Osteoblast (primary cell): ENCODE data around the gene BAD. TPM values are rescaled to one million over a fixed set of nuclear protein-coding genes. Genes with fewer than 3 reads are reported as not detected.

Experiments
- DNase-seq: peaks from one replicate; pipeline ENCODE4 v3.0.0; 2011; ENCODE audit warnings: low spot score, mixed read lengths; ENCODE audit not compliant: insufficient read length; ENCODE audit errors: missing footprints
- H2AFZ ChIP-seq: 2 replicates; pipeline ENCODE4 v1.6.0; 2011; ENCODE audit warnings: mild to moderate bottlenecking, low read length
- H3K27ac ChIP-seq: 2 replicates; pipeline ENCODE4 v1.5.1; 2011; ENCODE audit warnings: mild to moderate bottlenecking, low read depth, low read length, moderate library complexity
- H3K27me3 ChIP-seq: 2 replicates; pipeline ENCODE4 v1.6.0; 2012; ENCODE audit warnings: mild to moderate bottlenecking, control low read depth, inconsistent platforms, low read length, moderate library complexity; ENCODE audit not compliant: insufficient read depth
- H3K36me3 ChIP-seq: 2 replicates; pipeline ENCODE4 v1.5.1; 2011; ENCODE audit warnings: mild to moderate bottlenecking, low read length, control low read depth, moderate library complexity; ENCODE audit not compliant: insufficient read depth
- H3K4me1 ChIP-seq: 2 replicates; pipeline ENCODE4 v1.5.1; 2011; ENCODE audit warnings: mild to moderate bottlenecking, low read length, control low read depth, moderate library complexity; ENCODE audit not compliant: insufficient read depth
- H3K4me2 ChIP-seq: 2 replicates; pipeline ENCODE4 v1.6.0; 2011; ENCODE audit warnings: mild to moderate bottlenecking, low read length; ENCODE audit not compliant: insufficient read depth
- H3K4me3 ChIP-seq: fragments of 200-600 bp; sonication (generic); 3 replicates; pipeline ENCODE4 v1.5.1; 2012; ENCODE audit warnings: mild to moderate bottlenecking, low read length, inconsistent platforms; ENCODE audit not compliant: insufficient read depth
- H3K79me2 ChIP-seq: 2 replicates; pipeline ENCODE4 v1.6.0; 2012; ENCODE audit warnings: mild to moderate bottlenecking, low read length, control low read depth, inconsistent platforms; ENCODE audit not compliant: insufficient read depth
- H3K9me3 ChIP-seq: 2 replicates; pipeline ENCODE4 v1.5.1; 2011; ENCODE audit warnings: low read depth, low read length, control low read depth
- H4K20me1 ChIP-seq: 2 replicates; pipeline ENCODE4 v1.6.0; 2012; ENCODE audit warnings: mild to moderate bottlenecking, low read length, control low read depth; ENCODE audit not compliant: insufficient read depth
- CTCF ChIP-seq: IDR thresholded peaks from 2 replicates; pipeline ENCODE4 v1.5.1; 2011; ENCODE audit warnings: mild to moderate bottlenecking, low read depth, low read length, moderate library complexity; ENCODE audit errors: extremely low read depth
- total RNA-seq: library from RNA; depleted of rRNA; stranded (reverse); fragments of >200 nt; gene quantifications from 2 replicates; pipeline ENCODE4 v1.2.3, GENCODE V29; 2012

Gene BAD
- total RNA-seq, 1 donor, result 70.9 TPM

- H3K79me2 ChIP-seq, result peaks cover 30% of the 10 kb centered on the region
- H4K20me1 ChIP-seq, result no peaks in the 10 kb centered on the region
- H3K9me3 ChIP-seq, result no peaks in the 10 kb centered on the region
- no peak overlapping the region for H2AFZ ChIP-seq
- H3K4me2 ChIP-seq, result no peak overlapping the region
- no peak for TF ChIP-seq CTCF
- no peak overlapping the region for H3K27ac ChIP-seq
- H3K27me3 ChIP-seq, result no peaks in the 10 kb centered on the region
- DNase-seq, result peak; percentile 82
- peaks cover 3% of the 10 kb centered on the region for H3K4me1 ChIP-seq
- no peak overlapping the region for H3K4me3 ChIP-seq
- H3K36me3 ChIP-seq, result peaks cover 30% of the 10 kb centered on the region
Observed at GRCh38 chr11:64256300-64256699, 28.2 kb downstream of the BAD start.

DNA sequence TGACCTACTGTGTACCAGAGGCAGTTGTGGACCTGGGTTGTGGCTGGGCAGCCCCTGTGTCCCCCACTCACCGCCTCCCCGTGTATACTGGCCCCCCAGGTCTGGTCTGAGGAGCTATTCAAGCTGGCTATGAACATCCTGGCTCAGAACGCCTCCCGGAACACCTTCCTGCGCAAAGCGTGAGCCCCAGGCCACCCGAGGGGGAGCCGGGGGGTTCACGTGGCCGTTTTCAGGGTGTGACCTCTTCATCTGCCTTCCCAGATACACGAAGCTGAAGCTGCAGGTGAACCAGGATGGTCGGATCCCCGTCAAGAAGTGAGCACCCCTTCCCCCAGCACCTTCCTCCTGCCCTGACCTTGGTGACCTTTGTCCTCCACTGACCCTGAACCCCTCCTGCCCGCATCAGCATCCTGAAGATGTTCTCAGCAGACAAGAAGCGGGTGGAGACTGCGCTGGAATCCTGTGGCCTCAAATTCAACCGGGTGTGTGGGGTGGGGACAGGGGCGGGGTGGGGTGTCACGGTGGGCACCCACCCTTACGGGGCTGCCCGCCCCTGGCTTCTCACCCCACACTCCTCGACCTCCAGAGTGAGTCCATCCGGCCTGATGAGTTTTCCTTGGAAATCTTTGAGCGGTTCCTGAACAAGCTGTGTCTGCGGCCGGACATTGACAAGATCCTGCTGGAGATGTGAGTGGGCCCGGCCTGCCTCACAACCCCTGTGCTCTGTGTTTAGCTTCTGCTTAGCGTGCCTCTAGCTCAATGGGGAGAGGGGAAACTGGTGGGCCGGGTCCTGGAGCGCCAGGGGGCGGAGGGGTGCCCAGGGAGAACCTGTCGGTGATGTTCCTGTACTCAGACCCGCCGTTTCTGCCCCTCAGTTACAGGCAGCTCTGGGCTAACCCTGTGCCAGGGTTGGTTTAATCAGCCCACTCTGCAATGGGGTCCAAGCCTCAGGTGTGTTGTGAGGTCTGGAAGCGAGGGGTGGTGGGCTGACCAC is 29.0 kb downstream of the BAD start:
- Histone ChIP-seq H3K27me3 (no peaks in the 10 kb centered on the region), H4K20me1 (no peaks in the 10 kb centered on the region), H3K27ac (no peak overlapping the region), H3K9me3 (no peaks in the 10 kb centered on the region), H3K79me2 (peaks cover 30% of the 10 kb centered on the region), H3K4me2 (no peak overlapping the region), H2AFZ (no peak overlapping the region), H3K4me3 (no peak overlapping the region), H3K36me3 (peaks cover 30% of the 10 kb centered on the region), H3K4me1 (peaks cover 7% of the 10 kb centered on the region)
- no peak for TF ChIP-seq CTCF
- DNase-seq, result no peak

DNA sequence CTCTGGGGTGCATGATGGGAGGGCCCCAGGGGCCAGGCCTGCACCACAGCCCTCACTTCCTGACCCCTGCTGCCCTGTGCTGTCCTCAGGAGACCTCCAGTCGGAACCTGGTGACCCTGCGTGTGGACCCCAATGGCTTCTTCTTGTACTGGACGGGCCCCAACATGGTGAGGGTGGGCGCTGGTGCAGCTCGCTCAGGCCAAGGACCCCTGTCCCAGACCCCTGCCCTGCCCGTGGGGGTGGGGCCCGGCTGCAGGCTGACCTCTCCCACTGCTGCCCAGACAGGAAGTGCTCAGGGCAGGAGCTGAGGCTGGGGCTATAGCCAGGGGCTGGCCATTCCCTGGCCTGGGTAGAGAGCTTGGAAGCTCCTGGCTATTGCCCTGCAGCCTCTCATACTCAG is 30.1 kb downstream of the BAD start:
- Histone ChIP-seq H3K4me1 (peaks cover 7% of the 10 kb centered on the region), H3K79me2 (peaks cover 30% of the 10 kb centered on the region), H3K4me3 (no peak overlapping the region), H2AFZ (no peak overlapping the region), H3K9me3 (no peaks in the 10 kb centered on the region), H3K27ac (no peak overlapping the region), H3K27me3 (no peaks in the 10 kb centered on the region), H3K36me3 (peaks cover 23% of the 10 kb centered on the region), H4K20me1 (no peaks in the 10 kb centered on the region), H3K4me2 (no peak overlapping the region)
- no peak for DNase-seq
- no peak for TF ChIP-seq CTCF

- Histone ChIP-seq H3K27ac (no peak overlapping the region), H3K4me2 (no peak overlapping the region), H4K20me1 (no peaks in the 10 kb centered on the region), H3K27me3 (no peaks in the 10 kb centered on the region), H3K4me3 (no peak overlapping the region), H3K4me1 (peaks cover 7% of the 10 kb centered on the region), H3K79me2 (peaks cover 30% of the 10 kb centered on the region), H2AFZ (no peak overlapping the region), H3K36me3 (peaks cover 22% of the 10 kb centered on the region), H3K9me3 (no peaks in the 10 kb centered on the region)
- no peak for DNase-seq
- no peak for TF ChIP-seq CTCF
Observed at GRCh38 chr11:64253481-64253880, 31.0 kb downstream of the BAD start.
